GM12891 (cell line): Measurements from ENCODE around the gene CEP152.
A peak's percentile ranks its signal among the peaks of the same experiment; 100 is the strongest.

Experiments used
- DNase-seq: peaks from one replicate; pipeline ENCODE4 v3.0.0; 2011; ENCODE audit warnings: low spot score; ENCODE audit not compliant: insufficient read length
- FAIRE-seq: peaks from 2 replicates; lab custom pipeline; 2011; peaks lifted over from hg19 to GRCh38; lab: Jason Lieb, UNC
- PAX5 ChIP-seq: IDR thresholded peaks from 2 replicates; pipeline ENCODE4 v1.6.1; 2011; ENCODE audit warnings: low read length, moderate library complexity, mild to moderate bottlenecking; ENCODE audit not compliant: insufficient read depth, severe bottlenecking
- POLR2A ChIP-seq: IDR thresholded peaks from 2 replicates; pipeline ENCODE4 v1.6.1; 2011; ENCODE audit warnings: low read depth, low read length, control low read depth
- POLR2AphosphoS5 ChIP-seq: IDR thresholded peaks from 2 replicates; pipeline ENCODE4 v1.6.1; 2011; ENCODE audit warnings: low read depth, low read length, control low read depth
- POU2F2 ChIP-seq: IDR thresholded peaks from 2 replicates; pipeline ENCODE4 v1.6.1; 2011; ENCODE audit warnings: low read depth, mild to moderate bottlenecking, control low read depth, low read length, moderate library complexity
- SPI1 ChIP-seq: IDR thresholded peaks from 2 replicates; pipeline ENCODE4 v1.6.1; 2011; ENCODE audit warnings: low read depth, low read length, control low read depth
- TAF1 ChIP-seq: IDR thresholded peaks from 2 replicates; pipeline ENCODE4 v1.6.1; 2011; ENCODE audit warnings: low read depth, low read length, control low read depth

Gene CEP152

DNA sequence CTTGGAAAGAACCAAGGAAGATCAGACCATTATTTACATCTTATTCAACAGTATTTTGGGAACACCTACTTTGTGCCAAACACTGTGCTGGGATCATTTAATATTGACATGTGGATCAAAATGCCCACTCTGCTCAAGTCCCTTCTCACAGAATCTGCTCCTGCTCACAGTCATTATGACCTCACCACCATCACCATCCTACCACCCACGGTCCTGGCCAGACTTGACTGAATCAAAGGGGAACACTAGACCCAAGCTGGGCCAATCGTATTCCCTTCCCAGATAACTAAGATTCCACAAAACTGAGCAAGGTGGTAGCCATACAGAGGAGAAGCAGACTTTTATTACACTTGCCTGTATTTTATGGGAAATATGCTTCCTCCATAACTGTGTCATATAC lies 3.4 kb upstream of the CEP152 start:
- no peak for DNase-seq
- FAIRE-seq: no peak
- TF ChIP-seq PAX5 (no peak), POLR2A (no peak), POLR2AphosphoS5 (no peak), SPI1 (no peak)

DNA sequence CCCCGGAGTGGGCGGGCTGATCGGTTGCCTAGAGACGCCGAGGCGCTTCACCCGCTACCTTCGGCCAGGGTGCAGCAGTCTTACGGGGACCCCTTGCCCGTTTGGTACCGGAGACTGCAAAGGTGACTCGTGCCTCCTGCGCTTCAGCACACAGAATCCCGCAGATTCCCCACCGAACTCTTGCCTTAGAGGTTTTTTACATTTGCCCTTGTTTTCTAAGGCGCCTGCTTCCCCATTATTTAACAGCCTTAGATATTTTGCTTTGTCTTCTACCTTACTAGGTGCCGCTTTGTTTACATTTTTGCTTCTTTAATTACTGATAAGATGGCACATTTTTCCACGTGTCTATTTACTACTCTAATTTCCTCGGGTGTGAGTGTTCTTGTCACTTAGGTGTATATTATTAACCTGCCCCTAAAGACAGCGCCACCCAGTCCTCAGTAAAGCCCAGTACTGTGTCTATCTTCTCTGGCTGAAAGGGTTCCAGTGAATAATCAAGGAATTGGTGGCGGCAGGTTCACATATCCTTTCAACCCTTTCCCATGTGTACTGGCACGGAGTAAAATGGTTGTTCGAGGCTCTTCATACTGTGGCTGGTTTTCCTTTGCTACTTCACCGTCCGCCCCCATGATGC lies 573 bp upstream of the CEP152 start:
- TF ChIP-seq PAX5 (no peak), POLR2A (no peak), POLR2AphosphoS5 (no peak), SPI1 (no peak), TAF1 (no peak), POU2F2 (no peak)
- DNase-seq (no peak), FAIRE-seq (no peak)

DNA sequence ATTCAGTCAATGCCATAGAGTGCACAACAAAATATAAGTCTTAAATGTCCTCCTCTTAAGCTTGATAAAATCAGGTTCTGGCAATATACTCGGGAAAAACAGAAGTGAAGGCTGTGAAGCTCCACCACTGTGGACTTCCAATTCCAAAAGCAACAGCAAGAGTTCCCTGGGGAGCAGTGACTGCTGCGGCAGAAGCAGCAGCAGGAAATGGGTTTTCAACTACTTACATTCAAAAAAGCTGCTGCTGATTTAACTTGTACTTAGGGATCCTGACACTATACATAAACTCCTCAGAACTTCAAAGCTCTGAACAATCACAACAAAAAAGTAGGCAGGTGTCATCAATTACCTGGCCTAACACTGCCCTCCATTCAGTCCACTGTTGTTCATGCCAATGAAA lies 4.7 kb downstream of the CEP152 start:
- FAIRE-seq (no peak), DNase-seq (no peak)
- no peak for TF ChIP-seq PAX5
- no peak for TF ChIP-seq POLR2AphosphoS5
- TF ChIP-seq SPI1: no peak
- no peak for TF ChIP-seq TAF1
- TF ChIP-seq POLR2A: no peak
- no peak for TF ChIP-seq POU2F2

DNA sequence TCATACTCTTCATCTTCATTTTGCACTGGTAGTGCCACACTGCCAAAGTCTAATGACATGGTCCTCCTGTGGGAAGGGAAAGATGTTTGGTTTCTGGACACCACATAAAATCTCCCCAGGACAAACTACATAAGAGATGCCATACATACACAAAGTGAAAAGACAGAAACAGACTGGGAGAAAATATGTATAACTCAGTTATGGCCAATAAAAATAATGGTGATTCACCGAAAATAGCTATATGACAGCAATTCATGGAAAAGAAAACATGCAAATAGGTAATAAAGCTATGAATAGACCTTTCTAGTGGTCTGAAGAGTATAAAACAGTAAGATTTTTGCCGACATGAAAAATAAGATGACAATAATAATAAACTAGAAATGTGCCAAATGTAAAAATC lies 5.3 kb downstream of the CEP152 start:
- no peak for DNase-seq
- FAIRE-seq: no peak

DNA sequence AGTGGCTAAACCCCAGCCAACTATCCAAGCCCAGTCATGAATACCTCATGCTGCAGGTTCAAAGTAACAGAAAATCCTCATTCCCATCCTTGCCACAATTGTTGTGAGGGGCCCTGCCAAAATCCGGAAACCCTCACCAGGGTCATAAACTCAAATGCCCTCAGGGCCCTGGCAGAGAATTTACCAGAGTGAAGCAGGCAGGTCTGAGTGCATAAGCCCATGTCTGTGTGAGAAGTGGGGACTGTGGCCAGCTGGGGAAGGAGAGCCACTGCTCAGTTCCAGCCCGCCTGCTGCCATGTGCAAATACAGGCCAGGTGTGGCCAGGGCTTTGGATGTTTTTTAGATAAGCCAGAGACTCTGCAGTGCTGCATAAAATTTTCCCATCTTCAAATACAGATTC lies 7.0 kb downstream of the CEP152 start:
- DNase-seq: no peak
- TF ChIP-seq POLR2AphosphoS5 (no peak), PAX5 (no peak), POLR2A (no peak), POU2F2 (no peak), TAF1 (no peak), SPI1 (no peak)
- FAIRE-seq: no peak

More for the DNA sequence above, 5.3 kb downstream of the CEP152 start:
- TF ChIP-seq SPI1 (no peak), POU2F2 (no peak), PAX5 (no peak), POLR2A (no peak), POLR2AphosphoS5 (no peak), TAF1 (no peak)

DNA sequence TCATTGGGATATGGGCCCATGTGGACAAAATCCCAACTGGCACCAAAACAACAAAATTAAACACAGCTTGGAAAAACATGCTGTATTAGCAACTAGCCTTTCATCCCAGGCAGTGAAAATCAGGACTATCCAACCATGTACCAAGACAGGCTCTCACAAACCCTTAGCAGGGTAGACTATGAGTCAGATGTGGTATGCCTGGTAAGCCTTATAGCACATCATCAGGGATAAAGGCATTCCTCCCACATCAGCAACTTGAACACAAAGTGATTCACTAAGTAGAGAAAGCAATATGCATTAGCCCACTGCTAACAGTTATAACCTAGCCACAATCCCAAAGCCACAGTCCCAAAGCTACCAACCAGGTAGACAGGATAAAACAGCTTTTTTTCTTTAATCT lies 8.0 kb downstream of the CEP152 start:
- TF ChIP-seq POLR2AphosphoS5: no peak
- TF ChIP-seq POLR2A: no peak
- no peak for TF ChIP-seq SPI1
- TF ChIP-seq POU2F2: no peak
- TF ChIP-seq PAX5: no peak
- no peak for TF ChIP-seq TAF1
- DNase-seq (no peak), FAIRE-seq (peak; percentile 66)

DNA sequence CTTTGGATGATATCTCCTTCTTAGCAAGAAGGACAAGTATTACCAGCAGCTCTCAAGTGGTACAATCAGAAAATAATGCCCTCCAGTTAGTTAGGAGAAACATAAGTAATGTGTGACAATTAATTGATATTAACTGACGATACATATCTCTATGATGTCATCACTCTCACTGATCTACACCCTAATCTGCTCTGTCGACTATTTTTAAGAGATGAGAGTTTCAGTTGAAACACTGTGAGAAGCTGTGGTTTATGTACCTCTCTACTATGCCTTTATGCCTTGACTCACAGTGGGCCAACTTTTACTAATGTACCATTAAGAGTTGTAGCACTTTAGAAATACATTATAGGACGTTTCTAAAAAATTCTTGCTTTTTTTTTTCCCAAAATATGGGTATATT lies 8.6 kb downstream of the CEP152 start:
- DNase-seq: no peak
- TF ChIP-seq POLR2AphosphoS5 (no peak), TAF1 (no peak), PAX5 (no peak), POU2F2 (no peak)
- peak; percentile 62 for FAIRE-seq

DNA sequence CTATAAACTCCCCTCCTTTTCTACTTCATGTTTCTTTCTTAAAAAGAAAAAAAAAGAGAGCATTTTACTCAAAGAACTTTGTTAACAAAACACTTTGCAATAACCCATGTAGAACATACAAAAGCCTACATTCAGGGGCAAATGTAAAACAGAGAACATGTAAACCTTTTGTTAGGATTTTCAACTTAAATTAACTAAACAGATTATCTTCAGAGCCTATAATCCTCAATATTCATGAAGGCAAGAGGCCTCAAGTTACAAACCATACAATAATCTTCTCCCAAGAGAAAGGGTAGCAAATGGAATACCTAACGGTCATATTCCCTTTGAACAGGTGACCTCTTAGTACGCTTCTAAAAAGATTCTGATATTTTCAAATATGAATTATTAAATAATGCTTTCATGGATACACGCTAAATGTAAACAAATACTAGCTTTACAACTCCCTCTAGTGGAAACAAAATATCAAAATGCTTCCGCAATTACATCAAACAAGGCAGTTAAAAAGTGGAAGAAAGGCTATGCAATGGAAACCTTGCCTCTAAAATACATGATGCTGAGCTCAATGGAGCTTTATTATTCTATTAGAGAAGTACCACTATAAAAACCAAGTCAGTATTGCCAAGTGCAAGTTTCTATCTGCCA lies 9.9 kb downstream of the CEP152 start:
- peak; percentile 85 for FAIRE-seq

DNA sequence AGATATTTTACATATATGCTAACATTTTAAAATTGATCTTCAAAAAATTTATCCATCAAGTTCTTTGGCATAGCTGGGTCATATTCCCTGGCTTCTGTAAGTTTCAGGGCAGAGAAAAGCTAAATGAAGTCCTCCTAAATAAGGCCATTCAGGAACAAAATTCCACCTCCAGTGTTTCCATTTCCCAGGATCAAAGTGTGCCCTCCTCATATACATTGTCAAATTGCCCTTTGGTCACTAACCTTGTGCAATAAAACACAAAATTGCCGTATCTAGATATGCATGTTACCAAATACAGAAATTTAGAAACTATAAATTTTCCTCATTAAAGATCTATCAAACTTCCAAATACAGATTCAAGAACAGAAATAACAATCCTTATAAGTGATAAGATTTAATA lies 10.6 kb downstream of the CEP152 start:
- TF ChIP-seq POLR2AphosphoS5 (no peak), PAX5 (no peak), SPI1 (no peak), POLR2A (no peak), POU2F2 (no peak), TAF1 (no peak)
- no peak for FAIRE-seq
- no peak for DNase-seq

More for the DNA sequence above, 9.9 kb downstream of the CEP152 start:
- no peak for DNase-seq
- TF ChIP-seq SPI1: no peak
- TF ChIP-seq POLR2AphosphoS5: no peak
- TF ChIP-seq PAX5: no peak
- TF ChIP-seq POU2F2: no peak
- no peak for TF ChIP-seq POLR2A
- no peak for TF ChIP-seq TAF1

DNA sequence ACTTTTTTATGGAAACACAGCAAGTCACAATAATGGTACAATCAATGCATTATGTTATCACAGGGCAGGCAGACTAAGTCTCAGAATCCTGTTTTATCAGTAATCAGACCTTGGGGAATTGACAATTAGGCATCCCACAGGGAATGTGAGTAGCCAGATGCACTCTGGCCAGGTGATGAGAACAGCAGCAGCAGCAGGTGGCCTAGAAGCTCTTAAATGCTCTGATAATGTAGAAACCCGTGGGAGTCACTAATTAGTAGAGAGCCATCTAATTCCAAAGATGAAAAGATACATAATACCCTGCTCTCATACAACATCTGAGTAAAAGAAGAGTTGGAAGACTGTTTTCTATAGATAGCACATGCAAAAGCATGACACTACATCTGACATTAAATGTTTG lies 12.6 kb downstream of the CEP152 start:
- DNase-seq: no peak
- no peak for FAIRE-seq
- TF ChIP-seq POLR2A (no peak), POU2F2 (no peak), PAX5 (no peak), TAF1 (no peak), POLR2AphosphoS5 (no peak), SPI1 (no peak)
